SK-N-MC (cell line): ENCODE measurements around the gene RAD23A.

Experiments used
- EZH2 ChIP-seq: fragments of 200-600 bp; sonication (generic); IDR thresholded peaks from one replicate; pipeline ENCODE4 v1.6.1; 2017; ENCODE audit warnings: antibody characterized with exemption
- POLR2AphosphoS5 ChIP-seq: IDR thresholded peaks from 2 replicates; pipeline ENCODE4 v1.6.1; 2012; ENCODE audit warnings: mild to moderate bottlenecking, low read depth, low read length, borderline replicate concordance

- TF ChIP-seq POLR2AphosphoS5 (no peak), EZH2 (no peak)
These were observed 8.9 kb downstream of the RAD23A start for GRCh38 chr19:12954612-12954962.
